HG03139 (cell line): ENCODE measurements around the gene RBMS3.

Source experiments
- ATAC-seq: cut with Tn5 transposase; IDR thresholded peaks from one replicate; pipeline ENCODE4 v1.9.1; 2021; ENCODE audit not compliant: unreplicated experiment

RBMS3 gene

GRCh38 chr3:29426302-29427226 is 145.7 kb downstream of the RBMS3 start:
- no peak for ATAC-seq

GRCh38 chr3:29427266-29428103 is 146.6 kb downstream of the RBMS3 start:
- ATAC-seq, result no peak

DNA sequence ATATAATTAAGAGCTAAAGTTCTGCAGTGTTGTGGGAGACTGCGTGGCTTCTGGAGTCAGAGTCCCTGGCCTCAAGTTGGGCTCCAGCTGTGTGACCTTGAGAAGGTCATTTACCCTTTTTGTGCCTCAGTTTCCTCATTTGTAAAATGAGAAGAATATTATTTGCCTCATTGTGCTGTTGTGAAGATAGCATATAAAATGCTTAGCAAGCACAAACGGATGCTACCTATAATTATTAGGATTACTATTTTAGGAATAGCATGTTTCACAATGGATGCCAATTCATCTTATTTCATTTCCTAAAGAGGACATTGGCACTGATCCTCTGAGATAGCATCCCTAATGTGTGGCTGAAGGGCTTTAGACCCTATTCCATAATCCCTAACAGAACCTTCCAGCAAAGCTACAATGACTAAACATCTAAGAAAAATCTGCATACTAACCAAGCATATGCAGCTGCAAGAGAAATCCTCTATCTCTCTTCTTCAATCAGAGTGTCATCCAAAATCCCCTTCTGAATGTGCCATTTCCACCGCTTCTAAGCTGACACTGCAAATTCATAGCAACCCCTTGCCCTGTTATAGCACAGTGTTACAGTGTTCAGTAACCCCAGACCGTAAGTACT is 148.3 kb downstream of the RBMS3 start:
- ATAC-seq, result no peak

DNA sequence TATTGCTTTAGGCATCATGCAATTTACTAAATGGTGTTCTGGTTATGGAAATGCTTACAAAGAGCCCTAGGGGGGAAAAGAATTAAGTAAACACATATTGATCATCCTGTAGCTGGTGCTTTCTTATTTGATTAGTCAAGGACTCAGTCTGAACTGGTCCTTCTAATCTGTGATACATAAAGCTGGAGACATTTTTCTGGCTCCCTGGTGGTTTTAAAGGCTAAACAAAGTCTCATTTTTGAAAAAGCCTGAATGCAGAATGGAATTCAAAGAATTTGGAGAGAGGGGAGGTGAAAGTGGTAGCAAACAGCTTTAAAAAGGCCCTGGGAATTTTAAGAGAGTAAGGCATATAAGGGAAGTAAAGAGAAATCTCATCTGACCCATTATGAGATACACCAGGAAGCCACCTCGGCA is 149.7 kb downstream of the RBMS3 start:
- ATAC-seq, result no peak

GRCh38 chr3:29436612-29437323 is 155.9 kb downstream of the RBMS3 start:
- no peak for ATAC-seq

DNA sequence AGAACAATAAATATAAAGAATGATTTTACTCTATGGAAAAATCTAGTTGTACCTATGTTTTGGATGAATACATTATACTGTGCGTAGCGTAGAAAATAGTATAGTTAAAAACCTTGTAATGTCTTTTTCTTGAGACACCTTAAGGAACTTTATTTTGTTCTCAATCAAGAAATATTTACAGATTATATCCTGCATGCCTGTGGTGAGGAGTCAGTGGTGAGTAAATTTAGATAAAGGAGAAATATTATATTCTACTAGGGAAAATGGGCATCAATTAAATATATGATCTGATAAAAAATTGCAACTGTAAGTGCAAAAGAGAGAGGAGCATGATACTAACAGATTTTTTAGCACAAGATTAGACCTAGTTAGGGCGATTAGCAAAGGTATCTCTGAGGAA is 157.7 kb downstream of the RBMS3 start:
- no peak for ATAC-seq

DNA sequence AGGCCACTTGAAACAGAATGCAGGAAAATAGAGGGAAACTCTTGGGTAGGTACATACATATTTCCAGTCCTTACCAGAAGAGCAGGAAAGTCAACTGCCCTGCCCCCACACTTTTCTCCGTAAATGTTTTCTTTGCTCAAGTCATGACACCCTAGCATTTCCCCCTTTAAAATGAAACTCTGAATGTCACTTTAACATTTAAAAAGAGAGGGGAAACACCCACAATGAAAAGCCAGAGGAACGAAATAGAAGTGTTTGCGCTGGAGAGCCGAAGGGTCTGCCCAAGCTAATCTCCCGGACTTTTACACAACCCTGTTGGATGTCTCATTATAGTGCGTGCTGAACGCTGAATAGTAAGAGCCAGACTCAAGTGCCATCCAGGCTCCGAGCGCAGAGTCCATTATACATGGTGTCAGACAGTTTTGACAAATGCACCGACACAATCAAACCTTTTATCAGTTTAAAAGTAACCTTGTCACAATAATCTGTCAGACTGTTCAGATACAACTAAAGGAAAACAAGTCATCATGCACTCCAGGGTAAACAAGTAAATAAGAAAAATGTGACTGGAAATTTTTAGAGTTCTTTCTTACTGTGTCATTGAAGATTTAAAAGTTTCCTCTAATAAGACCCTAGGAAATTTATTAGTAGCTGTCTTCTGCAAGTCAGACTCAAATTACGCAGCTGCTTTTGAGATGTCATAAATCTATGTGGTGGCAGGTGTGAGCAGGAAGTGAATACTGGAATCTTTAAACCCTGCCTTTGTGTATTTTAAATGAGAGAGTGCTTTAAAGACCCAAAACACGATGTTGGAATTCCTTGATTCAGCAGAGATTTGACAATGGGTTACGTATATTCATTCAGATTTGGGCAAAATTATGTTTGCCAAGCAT is 159.8 kb downstream of the RBMS3 start:
- ATAC-seq, result no peak

DNA sequence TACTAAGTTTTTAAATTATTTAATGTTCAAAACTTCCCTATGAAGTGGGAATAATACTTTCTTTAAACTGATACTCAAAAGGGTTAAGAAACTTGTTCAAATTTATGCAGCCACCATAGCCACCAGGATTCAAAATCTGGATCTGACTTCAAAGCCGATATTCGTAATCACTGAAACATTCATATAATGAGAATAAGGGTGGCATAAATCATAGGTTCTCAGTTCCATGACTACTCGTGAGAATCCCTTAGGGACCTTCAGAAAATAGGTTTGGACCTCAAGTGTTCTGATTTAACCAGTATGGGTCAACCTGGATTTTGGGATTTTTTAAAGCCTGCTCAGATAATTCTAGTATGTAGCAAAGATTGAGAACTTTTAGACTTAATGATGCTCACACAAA is 160.6 kb downstream of the RBMS3 start:
- ATAC-seq, result no peak

- ATAC-seq, result no peak
These were observed 167.2 kb downstream of the RBMS3 start for GRCh38 chr3:29447946-29448627.

GRCh38 chr3:29451920-29452319 is 171.0 kb downstream of the RBMS3 start:
- no peak for ATAC-seq

DNA sequence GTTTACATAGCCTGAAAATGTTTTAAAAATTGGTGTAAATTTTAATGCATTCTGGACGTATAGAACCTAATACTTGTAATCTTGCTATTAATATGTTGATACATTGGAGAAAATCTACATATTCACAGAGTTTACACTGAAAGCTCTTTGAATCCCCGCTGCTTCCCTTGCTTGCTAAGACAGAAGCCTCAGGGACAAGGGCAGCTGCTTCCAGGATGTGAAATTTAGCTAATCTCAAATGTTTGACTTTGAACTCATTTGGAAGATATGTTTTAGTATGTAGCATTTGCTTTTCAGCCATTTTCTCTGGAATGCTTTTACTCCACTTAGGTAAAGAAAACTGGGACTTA is 172.0 kb downstream of the RBMS3 start:
- no peak for ATAC-seq

DNA sequence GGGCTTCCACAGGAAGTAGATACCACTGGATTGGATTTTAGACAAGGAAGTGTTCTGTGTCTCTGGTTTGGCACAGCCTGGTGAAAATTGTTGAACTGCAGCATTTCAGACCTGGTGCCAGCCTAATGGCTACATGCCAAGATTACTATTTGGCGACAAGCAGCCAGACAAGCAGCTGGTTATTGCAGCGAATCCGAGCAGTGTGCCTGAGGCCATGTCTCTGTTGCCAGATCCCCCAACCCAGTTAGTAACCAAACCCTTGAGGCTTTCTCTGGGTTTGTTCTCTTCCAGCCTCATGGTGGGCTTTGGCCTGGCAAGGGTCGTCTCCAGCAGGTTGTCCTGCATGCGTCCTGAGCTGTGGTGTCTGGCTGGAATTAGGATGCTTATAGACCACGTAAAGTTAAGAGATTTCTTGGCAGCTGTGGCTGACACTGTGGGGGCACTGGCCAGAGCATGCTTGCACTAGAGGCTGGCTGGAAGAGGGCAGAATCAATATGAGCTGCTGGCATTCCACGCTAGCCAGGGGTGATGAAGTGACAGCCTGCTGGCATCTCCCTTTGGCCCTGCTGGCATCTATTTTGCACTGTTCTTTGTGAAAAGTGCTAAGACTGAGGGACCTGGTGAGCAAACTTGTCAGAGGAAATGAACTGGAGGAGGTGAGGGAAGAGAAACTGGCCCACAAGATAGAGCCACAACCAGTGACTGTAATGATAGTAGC is 172.6 kb downstream of the RBMS3 start:
- no peak for ATAC-seq

DNA sequence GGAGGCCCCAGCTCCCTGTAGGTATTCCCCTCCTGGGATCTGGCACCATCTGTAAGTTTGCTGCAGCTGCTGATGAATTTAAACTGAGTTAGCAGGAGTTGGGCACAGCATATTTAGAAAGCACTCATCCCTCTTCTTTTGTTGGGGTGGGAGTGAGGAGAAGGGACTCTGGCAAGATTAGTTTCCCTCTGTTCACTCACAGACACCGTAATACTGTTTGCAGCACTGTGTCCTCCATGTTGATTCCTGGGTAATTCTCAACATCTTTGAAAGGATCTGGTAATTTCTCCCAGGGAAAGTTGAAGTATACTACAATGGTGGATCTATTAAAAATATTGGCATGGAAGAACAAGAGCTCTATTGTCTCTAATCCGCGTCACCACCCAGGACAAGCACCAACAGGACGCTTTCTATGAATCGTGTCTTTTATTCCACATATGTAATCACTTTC is 173.3 kb downstream of the RBMS3 start:
- ATAC-seq, result no peak

DNA sequence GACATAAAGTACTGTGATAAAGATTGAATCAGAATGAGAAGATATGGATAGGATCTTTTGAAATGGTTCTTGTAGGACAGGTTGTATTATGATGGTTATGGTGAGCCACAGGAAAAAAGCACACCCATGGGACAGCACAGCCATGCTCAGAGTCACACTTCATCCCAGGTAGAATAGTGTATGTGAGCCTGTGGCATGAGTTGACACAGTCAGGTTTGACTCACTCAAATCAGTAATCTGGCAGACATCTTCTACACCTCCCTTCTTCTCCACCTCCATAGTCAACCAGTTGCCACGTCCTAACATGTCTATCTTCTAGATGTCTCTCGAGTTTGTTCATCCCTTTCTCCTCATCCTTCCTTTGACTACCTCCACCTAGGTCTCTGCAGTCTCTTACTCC is 176.0 kb downstream of the RBMS3 start:
- ATAC-seq, result no peak

GRCh38 chr3:29463304-29463703 is 182.4 kb downstream of the RBMS3 start:
- ATAC-seq, result no peak

- ATAC-seq, result no peak
These were observed 185.0 kb downstream of the RBMS3 start for GRCh38 chr3:29465836-29466235.

- ATAC-seq, result no peak
These were observed 185.6 kb downstream of the RBMS3 start for GRCh38 chr3:29466442-29466841.

- ATAC-seq, result no peak
These were observed 187.3 kb downstream of the RBMS3 start for GRCh38 chr3:29468187-29468586.
